GM18520 (cell line): ENCODE measurements around the gene ST8SIA1.

Source experiments
- ATAC-seq: cut with Tn5 transposase; IDR thresholded peaks from one replicate; pipeline ENCODE4 v1.9.1; 2021; ENCODE audit not compliant: unreplicated experiment

Gene ST8SIA1

DNA sequence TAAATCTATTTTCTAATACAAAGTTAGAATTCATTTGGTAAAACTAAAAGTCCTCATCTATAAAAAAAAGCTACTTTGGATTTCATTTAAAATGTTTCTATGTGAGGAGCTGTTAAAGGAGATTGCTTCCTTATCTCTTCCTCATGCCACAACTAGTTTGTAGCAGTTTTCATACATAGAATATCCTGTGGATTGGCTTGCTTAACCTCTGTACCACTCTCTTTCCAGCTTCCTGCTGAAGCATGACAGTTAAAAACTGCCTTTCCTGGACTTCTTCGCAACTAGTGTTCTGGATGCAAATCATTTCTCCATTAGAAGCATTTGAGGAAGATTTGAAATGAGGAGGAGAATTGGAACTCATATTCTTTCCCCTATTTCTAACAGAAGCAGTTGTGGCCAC lies 49.6 kb downstream of the ST8SIA1 start:
- ATAC-seq, result no peak

DNA sequence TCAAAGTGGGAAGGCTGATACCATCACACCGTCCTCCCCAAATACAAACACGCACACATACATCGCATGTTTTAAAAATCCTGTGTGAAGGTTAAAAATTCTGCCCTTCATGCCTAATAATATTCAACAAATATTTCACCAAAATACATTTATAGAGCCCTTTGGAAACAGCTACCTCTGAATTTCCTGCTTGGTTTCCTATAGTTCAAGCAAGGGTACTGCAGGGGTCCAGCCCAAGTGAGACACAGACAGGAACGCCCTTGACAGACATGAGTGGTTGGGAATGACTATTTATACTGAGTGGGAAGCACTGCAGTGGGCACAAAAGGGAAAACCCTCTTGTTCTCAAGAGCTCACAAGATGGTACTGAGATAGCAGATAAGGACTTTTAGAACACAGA lies 51.0 kb downstream of the ST8SIA1 start:
- ATAC-seq, result no peak

DNA sequence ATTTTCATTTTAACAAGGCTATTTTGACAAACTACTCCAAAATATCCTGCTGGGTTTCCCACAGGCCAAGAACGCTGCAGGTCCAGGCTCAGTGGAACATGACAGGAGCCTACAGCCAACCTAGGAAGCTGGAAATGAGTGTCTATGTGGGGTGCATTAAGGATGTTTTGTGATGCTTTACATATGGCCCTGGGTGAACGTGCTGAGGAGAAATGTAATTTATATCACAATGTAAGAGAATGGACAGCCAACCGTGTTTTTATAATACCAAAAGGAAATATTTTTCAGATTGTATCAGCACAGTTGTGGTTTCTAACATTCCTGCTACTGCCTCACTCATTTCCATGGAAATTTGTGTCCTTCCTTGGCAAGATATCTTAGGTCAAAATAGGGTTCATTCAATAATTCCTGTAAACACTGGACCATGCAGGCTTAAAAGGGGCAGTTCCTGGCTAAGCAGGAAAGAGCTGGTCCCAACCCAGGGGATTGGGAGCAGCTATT lies 51.5 kb downstream of the ST8SIA1 start:
- ATAC-seq, result no peak

DNA sequence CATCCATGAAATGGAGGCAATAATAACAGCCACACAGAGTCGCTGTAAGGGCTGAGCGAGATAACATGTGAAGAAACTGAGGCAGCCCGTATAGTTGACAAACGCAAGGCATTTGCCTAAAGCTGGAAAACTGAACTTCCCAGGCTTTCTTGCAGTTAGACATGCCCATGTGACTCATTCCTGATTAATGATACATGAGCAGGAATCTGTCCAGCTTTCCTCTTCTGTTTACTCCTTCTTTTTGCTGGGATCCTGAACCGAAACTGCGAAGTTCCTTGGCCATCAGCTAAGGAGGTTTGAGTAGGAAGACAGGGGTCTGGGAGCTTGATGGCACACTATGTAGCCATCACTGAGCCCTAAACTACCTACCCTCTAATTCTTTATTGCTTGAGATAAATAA lies 52.2 kb downstream of the ST8SIA1 start:
- no peak for ATAC-seq

DNA sequence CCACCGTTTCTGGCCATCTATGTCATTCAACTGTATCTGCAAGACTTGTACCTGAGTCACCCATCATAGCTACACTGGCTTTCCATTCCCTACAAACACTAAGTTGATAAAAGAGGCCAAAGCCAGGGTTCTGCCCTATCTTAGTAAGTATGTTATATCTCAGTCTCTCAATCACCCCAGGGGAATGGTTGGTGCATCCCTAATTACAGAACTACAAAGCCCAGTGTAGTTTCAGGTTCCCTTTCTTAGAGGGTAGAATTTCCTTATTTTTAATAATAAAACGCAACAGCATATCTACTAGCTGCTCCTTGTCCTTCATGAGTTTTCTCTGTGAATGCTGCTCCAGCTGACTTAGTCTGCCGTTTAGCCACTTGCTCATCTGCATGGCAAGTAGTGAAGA lies 57.6 kb downstream of the ST8SIA1 start:
- no peak for ATAC-seq

DNA sequence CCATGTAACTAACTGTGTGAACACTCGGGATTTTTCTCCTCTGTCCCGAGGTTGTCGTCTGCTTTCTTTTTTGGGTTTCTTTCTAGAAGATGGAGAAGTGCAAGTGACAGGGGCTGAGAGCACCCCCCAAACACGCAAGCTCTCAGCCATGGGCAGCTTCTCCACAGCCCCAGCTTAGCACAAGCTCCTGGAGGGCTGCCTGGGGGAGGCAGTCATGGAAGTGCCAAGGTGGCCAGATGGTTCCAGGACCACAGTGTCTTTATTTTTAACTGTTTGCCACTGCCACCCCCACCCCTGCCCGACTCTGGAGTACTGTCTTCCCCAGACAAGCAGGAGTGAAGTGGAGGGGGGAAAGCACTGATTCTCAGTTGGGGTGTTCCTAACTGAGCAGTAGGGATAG lies 58.2 kb downstream of the ST8SIA1 start:
- no peak for ATAC-seq

DNA sequence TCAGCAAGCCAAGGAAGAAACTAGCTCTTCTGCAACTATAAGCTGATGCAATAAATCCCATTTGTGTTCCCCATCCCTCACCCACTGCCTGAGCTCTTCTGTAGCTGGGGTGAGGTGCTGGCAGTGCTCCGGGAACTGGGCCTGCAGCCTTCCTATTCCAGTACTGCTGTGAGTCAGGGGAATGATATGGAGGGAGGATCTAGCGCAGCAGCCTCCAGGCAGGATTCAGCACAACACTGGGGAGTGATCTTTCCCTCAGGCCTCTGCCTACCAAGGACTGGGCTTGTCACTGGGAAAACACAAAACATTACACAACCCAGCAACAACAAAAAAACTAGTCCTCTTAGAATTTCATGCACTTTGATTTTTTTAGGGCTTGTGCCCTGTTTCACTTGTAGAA lies 58.7 kb downstream of the ST8SIA1 start:
- no peak for ATAC-seq

DNA sequence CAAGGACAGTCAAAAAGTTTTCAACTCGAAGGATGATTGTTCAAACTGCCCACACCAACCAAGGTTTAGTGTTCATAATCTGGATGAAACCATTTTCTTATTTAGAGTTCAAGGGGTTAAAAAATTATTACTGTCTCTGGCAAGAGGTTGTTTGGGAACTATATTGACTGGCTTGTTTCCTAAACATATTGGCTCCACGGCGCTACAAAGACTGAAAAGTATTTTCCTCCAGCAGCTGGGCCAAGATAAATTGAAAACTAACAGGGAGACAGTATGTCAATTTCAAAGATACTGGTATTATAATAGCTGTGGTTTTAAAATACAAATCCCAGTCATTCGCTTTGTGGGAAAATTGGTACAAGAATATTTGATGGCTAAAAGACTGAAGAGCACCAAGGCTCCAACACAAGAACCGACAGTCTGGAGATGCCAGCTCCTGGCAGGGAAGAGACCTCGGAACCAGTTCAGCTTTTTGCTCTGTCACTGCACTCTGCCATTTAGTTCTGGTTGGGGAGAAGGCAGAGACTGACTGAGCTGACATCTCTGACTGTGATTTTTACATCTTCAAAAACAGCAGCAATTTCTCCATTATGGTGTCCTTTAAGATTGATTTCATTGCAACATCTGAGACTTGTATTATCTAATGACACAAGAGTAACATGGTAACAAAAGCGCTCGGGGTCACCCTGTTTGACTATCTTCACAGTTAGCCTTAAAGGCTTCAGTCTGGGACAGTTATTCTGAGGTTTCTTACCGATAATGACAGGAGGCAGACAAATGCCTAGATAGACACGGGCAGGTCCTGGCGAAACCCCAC lies 62.0 kb downstream of the ST8SIA1 start:
- ATAC-seq, result no peak

DNA sequence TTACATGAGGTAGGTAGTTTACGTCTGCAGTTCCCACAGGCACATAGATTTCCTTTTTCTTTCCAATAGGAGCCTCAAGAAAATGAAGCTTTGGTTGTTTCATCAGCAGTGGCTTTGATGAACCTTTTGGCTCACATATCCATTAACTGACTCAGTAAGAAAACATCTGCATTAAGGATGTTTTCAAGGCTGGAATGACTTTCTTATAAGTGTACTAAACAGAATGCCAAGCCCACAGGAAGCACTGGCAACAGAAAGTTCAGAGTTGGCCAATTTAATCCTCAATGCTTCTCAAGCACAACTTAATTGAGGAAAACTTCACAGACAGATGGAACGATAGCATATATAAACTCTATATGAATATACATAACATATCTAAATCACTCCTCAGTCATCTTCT lies 63.5 kb downstream of the ST8SIA1 start:
- no peak for ATAC-seq

DNA sequence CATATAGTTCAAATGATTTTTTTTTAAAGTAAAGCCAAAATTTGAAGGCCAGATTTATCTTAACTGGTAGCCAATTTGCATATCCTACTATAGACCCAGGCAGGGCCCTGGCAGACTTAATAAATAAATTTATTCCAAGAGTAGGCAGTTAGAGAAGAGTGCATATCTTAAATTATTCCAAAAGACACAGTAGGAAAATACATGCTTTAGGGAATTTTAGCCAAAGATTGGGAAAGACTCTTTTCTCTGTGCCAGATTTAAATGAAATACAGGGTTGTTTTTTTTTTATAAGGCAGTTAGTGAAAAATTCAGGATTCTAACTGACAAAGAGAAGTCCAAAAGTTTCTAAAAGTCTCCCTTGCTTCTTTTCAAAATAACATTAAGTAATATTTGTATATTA lies 65.5 kb downstream of the ST8SIA1 start:
- no peak for ATAC-seq

DNA sequence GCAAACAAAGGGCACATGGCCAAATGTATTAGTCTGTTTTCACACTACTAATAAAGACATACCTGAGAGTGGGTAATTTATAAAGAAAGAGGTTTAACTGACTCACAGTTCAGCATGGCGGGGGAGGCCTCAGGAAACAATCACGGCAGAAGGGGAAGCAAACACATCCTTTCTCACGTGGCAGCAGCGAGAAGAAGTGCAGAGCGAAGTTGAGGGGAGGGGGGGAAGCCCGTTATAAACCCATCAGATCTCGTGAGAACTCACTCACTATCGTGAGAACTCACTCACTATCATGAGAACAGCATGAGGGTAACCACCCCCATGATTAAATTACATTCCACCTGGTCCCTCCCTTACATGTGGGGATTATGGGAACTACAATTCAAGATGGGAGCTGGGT lies 66.1 kb downstream of the ST8SIA1 start:
- ATAC-seq, result no peak

DNA sequence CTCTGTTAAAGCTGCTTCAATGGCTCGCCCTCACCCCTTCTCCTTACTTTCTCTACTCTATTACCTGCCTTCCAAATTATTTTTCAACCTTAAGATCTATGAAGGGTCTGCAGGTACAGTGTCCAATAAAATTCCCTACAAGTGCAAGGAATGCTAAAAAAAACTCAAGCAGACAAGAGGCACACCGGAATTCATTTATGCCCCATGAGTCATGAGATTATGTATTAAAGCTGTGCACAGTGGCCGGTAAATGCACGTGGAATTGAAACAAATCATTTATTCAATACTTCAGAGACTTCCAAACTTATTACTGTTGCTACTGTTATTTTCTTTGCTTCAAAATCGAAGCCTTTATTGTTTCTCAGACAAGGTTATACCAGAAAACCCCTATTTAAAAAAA lies 68.4 kb downstream of the ST8SIA1 start:
- ATAC-seq, result no peak

DNA sequence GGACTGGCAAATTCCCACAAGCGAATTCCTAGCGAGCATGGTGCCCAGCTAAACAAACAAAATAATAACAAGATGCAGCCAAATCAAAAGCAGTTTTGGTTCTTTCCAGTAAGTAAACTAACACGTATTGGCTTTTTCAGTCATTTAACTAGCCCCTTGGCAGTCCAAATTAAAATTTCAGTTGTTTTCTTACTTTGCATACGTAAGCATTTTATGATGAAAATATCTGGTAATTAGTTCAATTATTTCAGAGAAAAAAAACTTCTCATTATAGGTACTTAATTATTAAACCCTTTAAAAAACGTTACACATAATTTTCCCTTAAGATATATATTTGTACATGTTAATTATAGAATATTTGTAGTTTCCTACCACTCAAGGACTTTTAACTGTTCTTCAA lies 70.1 kb downstream of the ST8SIA1 start:
- ATAC-seq, result no peak

DNA sequence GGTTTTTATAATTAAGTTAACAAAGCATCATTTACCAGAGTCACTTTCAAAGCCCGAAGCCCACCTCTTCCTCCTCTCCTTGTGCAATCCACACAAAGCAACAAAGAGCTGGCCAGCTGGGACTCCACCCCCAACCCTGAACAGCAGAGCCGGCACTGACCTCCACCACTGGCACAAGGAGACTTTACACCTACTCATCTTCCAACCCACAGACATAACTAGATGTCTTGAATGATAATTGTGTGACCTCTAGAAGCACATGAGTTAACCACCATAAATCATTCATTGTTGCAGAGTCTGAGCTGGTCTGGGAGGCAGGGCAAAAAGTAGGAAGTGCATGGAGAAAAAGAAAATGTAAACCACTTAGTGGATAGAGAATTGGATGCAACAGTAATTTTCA lies 72.2 kb downstream of the ST8SIA1 start:
- ATAC-seq, result no peak

DNA sequence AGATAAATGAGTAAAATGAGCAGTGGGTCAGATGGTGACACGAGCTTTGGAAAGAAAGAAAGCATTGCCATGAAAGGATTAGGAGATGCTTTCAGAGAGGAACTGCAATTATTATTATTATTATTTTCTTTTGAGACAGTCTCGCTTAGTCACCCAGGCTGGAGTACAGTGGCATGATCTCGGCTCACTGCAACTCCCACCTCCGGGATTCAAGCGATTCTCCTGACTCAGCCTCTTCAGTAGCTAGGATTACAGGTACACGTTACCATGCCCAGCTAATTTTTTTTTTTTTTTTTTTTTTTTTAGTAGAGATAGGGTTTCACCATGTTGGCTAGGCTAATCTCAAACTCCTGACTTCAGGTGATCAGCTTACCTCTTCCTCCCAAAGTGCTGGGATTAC lies 77.4 kb downstream of the ST8SIA1 start:
- ATAC-seq, result no peak

DNA sequence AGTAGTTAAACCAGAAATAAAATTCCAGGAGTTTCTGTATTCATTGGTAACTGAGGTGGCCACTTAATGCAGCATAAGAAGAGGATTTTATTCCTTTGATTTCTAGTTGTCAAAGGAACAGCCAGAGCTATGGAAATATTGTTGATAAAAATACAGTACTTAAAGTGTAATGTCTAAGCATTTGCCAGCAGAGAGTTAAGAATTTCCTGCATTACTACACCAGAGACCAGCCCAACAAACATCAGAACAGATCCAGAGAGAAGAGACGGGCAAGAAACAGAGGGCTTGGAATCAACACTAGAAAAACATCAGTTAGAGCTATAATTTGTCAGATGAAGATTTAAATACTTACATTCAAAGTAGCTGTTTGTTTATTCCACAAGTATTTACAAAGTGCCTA lies 77.9 kb downstream of the ST8SIA1 start:
- no peak for ATAC-seq

DNA sequence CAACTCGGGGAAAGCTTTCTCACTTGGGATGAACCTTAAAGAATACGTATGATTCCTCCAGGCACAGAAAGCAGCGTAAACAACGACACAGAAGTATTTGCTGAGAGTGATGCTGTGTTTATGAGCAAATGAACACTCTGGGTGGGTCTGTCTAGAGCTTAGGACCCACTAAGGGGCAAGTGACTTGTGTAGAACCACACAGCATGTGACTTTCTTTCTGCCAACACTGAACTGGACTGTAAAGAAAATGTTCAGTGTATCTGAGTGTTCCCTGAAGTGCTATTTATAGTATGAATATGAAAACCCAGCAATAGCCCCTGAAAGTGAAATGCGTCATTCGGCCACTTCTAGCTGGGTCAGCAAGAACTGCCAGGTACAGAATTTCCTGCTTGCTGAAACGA lies 78.5 kb downstream of the ST8SIA1 start:
- ATAC-seq, result no peak

DNA sequence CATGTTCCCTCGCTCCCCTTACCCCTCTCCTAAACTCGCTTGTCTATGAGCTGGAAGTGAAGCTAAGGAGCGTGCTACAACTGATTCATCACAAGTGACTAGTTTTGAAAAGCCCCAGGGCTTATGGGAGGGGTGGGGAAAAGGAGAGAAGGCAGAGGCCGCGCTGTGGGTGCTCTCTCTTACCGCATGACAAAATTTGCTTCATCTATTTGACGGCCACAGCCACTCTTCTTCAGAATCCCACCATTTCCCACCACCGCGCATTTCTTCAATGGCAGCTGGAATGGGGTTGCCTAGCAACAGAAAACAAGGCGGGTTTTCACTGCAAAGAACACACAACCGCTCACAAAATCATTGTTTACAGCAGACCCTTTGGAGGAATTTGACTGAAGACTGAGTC lies 79.4 kb downstream of the ST8SIA1 start:
- no peak for ATAC-seq

DNA sequence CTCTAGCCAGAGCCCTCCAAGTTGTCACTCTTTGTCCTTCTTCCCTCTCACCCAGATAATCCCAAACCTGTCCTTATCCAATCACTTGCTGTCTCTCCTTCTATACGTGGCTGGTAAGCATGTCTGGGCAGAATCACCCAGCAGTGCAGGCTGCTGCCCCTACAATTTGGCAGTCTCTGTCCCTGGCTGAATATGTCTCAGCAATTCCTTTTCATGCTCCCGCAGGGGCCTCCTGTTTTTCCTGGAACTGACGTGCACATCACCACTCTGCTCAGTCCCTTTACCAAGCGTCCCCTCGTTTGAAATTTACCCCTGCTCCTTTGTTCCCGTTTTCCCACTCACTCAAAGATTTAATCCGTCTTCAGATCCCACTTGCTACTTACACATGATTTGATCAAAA lies 80.0 kb downstream of the ST8SIA1 start:
- ATAC-seq, result no peak

DNA sequence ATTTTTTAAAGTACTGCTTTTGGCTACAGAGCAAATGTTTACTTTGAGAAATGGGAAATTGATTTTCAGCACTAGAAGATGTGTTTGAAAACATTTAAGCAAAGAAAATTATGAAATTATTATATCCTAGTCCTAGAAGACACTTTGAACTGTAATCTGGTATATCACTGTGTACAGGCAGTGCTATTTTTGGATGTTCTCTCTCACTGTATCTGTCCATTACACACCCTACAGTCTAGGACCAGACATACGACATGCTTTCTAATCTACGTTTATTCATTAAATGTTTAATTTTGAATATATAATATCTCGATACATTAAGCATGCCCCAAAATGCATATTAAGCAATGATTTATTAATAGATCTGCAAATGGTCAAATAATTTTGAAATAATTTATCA lies 82.5 kb downstream of the ST8SIA1 start:
- ATAC-seq, result no peak

DNA sequence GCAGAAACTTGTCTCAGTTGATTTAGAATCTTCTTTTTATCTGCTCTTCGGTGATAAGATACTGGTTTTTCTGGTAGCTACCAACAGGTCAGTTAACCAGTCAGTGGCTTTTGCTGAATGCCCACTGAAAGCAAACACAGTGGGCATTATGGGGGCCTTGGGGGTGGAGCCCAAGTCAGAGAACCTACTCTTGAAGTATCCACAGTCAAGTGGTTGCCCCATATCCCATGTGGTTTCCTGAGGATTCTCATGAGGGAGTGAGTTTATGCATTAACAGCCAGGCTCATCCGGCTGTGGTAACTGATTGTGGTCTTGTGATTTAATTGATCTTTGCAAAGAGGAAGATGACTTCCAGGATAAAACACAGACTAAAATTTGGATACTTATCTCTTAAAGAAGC lies 83.7 kb downstream of the ST8SIA1 start:
- no peak for ATAC-seq

DNA sequence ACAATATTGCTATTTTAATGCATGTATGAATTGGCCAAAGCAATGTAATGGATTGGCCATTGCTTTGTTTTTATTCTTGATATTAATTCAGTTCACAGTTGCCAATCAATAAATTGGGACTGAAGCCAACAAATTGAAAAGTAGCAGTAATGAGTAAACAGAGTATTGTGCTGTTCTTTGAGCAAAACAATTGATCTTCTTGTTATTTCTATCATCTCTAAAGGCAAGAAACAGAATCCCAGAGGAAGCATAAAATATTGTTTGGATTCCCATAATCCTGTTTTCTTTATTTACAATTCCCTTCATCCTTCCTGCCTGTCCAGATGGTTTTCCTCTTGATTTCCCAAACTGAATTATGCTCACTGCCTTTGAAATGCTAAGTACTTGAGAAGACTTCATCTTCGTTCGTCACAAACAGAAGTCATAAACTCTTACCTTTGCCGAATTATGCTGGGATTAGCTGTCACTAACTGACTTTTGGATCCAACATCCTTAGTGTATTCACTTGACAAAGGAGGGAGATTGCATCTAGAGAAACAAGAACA lies 85.9 kb downstream of the ST8SIA1 start:
- ATAC-seq, result no peak

DNA sequence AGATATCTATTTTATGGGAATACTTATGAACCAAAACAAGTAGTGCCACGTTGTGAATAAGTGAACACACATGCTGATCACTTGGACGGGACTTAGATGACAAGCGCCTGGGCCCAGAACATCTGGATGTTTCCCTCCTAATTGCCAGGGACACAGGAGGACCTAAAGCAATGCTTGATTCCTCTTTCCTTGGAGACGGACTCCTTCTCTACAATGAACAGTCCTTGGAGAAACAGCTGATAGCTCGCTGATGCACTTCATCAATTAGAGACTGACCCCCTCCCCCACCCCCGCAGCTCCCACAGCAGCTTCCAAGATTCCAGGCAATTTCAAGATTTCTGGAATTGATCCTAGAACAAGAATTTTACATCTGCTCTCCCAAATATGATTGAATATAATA lies 86.4 kb downstream of the ST8SIA1 start:
- ATAC-seq, result no peak
